NCI-H1436 treated with DMSO at 0.1 percent for 48 hours (cell line): ENCODE data around the gene ZNF614.
"Not testable (repeated sequence)": the region's sequence is repeated elsewhere in the genome, so short reads cannot be mapped to it uniquely, and the experiment has no call there.

Experiments
- DNase-seq: peaks from one replicate; lab custom pipeline; 2025; lab: John Stamatoyannopoulos, UW

The ZNF614 gene

DNA sequence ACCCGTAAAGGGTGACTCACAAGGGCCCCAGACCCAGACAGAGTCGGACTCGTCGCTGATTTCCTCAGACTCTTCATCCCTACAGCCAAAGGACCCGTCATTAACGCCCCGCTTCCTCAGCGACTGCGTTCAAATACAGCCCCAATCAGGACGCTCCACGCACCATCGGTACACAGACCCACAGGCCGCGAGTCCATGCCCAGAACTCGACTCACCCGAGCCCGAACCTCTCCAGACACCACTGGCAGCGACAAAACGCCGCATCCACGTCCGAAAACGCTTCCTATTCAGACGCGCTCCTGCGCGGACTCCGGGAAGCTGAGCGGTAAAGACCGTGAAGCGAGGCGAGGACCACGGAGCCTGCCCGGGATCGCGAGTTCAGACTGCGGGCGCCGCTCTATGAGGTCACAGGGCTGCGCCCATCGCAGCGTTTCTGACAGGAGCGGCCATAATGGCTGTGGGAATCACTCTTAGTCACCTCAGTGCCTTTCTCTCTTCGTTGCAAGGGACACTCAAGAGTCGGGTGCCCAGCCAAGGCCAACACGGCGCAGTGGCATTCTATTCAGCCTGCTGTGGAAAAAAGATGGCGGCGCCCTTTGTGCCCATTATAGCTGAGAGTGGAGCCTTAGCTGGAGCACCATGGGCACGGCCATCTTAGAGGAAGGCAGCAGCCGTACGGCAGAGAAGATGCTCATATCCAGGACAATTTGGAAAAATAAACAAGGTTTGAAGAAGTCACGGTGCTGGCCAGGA lies at the start of gene ZNF614:
TSS of gene ZNF614 (minus strand) at position 353 of the 753 bp plus-strand sequence. CDS start 2,634 bp downstream, outside the sequence.
- DNase-seq: peak; percentile 47

DNA sequence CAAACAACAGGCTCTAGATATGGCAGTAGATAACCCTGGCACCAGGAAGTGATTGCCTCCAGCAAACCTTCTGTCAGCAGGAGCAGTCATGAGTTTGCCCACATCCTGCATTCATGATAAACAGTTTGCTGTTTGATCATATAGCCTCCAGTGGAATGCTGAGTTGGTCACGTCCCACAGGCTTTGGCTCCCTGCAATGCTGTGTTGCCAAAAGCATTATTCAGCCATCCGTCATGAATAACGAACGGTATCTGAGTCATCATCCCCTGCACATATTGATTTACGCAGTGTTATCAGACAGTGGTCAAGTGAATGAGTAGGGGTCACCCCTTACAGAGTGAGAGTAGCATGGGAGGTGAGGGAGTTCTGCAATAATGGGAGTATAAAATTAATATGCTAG lies 42.3 kb upstream of the ZNF614 start:
- DNase-seq: no peak

DNA sequence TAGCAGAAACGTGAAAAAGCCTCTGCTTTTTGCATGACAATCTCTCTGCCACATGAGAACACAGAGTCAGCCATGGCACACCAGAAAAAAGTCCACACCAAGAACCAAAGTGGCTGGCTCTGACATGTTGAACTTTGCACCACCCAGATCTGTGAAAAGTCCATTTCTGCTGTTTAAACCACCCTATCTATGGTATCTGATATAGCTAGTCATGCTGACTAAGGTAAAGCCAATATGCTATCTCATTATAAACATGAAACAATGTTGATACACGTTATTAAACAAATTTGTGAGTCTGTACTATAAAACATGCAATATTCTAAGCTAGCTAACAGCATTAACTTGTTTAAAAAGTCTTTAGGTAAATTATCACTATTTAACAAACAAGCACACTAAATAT lies 41.5 kb upstream of the ZNF614 start:
- no peak for DNase-seq

DNA sequence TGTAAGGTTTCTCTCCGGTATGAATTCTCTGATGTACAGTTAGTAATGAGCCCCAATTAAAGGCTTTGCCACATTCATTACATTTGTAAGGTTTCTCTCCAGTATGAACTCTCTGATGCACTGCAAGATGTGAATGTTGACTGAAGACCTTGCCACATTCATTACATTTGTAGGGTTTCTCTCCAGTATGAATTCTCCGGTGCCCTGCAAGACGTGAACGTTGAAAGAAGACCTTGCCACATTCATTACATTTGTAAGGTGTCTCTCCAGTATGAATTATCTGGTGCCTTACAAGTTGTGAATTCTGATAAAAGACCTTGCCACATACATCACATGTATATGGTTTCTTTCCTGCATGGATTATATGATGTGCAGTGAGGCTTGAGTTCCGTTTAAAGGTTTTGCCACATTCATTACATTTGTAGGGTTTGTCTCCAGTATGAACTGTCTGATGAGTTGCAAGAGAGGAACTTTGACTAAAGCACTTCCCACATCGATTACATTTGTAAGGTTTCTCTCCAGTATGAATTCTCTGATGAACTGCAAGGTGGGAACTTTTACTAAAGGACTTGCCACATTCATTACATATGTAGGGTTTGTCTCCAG lies 38.2 kb upstream of the ZNF614 start:
- no peak for DNase-seq

DNA sequence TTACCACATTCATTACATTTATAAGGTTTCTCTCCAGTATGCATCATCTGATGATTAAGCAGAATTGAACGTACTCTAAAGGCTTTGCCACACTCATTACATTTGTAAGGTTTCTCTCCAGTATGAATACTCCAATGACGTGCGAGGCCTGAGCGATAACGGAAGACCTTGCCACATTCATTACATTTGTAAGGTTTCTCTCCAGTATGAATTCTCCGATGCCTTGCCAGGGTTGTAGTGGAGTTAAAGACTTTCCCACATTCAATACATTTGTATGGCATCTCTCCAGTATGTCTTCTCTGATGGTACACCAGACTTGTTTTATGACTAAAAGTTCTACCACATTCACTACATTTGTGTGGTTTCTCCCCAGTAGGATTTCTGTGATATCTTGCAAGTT lies 37.2 kb upstream of the ZNF614 start:
- no peak for DNase-seq

DNA sequence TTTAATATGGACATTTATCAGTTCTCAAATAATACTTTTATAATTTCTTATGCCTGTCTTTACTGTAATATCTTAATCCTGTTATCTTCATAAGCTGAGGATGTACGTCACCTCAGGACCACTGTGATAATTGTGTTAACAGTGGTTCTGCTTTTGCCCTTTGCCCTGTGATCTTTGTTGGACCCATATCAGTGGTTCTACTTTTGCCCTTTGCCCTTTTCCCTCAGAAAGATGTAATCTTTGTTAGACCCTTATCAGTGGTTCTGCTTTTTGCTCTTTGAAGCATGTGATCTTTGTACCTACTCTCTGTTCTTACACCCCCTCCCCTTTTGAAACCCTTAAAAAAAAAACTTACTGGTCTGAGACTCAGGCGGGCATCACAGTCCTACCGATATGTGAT lies 28.3 kb upstream of the ZNF614 start:
- not testable (repeated sequence) for DNase-seq

DNA sequence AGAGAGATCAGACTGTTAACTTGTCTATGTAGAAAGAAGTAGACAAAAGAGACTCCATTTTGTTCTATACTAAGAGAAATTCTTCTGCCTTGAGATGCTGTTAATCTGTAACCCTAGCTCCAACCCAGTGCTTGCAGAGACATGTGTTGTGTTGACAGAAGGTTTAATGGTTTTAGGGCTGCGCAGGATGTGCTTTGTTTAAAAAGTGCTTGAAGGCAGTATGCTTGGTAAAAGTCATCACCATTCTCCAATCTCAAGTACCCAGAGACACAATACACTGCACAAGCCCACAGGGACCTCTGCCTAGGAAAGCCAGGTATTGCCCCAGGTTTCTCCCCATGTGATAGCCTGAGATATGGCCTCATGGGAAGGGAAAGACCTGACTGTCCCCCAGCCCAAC lies 23.6 kb upstream of the ZNF614 start:
- DNase-seq: peak; percentile 78

DNA sequence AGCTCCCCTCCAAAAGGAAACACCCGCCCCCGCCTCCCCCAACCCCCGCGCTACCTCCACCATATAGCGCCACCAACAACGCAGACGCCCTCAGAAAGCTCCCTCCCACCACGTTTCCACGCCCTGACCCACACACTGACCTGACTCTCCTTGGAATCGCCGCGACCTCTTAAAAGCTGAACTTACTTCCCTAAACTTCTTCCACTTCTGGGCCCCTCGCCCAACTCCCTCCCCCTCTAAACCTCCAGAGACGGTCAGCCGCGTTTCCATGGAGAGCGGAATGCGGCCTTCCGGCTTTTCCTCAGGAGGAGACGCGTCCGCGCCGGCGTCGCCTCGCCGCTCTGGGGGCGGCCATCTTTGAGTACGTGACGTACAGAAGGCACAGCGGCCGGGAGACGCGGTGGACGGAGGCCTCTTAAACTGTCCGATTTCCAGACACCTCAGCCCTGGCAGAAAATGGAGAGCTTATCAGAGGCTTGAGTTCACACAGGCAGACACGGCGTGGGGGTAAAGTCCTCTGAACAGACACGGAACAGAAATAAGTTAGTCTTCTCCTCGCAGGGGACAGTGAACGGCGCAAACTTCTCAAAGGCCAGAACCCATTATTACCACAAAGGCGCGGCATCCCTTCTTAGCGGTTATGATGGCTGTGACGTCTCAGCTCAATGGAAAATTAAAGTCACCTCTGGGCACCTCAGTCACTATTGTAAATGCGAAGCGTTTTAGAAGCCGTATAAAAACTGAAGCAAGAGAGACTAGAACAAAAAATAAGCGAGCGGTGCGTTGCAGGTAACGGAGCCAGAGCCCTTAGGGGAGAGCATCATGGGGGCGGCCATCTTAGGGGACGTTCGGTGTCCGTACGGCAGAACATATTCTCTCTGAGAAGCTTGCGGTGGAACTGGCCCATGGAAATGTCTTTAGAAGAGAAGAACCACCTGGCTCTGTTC lies 20.6 kb upstream of the ZNF614 start, which contains the start of gene ZNF432:
TSS of gene ZNF432 (minus strand) at position 284 of the 947 bp plus-strand sequence. CDS start 1,970 bp downstream, outside the sequence.
- DNase-seq: peak; percentile 65

DNA sequence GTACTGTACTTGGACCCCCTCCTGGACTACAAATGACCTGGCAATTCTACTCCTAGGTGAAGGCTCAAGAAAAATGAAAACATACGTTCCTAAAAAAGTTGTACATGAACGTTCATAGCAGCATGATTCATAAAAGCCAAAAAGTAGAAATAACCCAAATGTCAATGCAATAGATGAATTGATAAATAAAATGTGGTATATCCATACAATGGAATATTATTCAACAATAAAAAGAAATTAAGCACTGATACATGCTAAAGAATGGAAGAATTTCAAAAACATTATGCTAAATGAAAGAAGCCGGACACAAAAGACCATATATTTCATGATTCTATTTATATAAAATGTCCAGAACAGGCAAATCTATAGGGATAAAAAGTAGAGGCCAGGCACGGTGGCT lies 11.0 kb upstream of the ZNF614 start:
- no peak for DNase-seq

DNA sequence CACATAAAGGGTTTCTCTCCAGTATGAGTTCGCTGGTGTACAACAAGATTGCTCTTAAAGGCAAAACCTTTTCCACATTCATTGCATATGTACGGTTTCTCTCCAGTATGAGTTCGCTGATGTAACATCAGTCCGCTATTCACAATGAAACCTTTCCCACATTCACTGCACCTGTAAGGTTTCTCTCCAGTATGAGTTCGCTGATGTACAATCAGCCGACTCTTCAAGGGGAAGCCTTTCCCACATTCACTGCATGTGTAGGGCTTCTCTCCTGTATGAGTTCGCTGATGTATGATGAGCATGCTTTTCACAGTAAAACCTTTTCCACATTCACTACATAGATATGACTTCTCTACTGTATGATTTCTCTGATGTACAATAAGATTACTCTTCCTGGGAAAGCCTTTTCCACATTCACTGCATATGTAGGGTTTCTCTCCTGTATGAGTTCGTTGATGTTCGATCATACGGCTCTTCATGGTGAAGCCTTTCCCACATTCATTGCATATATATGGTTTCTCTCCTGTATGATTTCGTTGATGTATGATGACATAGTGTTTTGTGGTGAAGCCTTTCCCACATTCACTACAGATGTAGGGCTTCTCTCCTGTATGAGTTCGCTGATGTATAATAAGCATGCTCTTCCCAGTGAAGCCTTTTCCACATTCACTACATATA lies 6.0 kb upstream of the ZNF614 start:
- DNase-seq: no peak

DNA sequence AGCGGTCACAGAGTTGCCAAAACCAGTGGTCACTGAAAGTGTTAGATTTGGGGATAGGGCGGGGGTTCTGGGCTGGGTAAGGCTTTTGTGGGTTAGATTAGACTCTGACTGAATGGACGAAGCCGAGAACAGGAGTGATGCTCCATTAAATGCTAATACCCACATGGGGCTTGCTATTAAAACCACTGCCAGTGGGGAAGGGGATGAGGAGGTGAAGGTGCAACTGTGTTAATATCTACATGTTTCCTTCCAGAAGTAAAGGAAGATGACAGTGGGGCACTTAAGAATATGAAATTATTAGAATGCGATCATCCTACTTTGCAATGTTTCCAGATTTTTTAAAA lies 573 bp upstream of the ZNF614 start:
- DNase-seq: no peak

DNA sequence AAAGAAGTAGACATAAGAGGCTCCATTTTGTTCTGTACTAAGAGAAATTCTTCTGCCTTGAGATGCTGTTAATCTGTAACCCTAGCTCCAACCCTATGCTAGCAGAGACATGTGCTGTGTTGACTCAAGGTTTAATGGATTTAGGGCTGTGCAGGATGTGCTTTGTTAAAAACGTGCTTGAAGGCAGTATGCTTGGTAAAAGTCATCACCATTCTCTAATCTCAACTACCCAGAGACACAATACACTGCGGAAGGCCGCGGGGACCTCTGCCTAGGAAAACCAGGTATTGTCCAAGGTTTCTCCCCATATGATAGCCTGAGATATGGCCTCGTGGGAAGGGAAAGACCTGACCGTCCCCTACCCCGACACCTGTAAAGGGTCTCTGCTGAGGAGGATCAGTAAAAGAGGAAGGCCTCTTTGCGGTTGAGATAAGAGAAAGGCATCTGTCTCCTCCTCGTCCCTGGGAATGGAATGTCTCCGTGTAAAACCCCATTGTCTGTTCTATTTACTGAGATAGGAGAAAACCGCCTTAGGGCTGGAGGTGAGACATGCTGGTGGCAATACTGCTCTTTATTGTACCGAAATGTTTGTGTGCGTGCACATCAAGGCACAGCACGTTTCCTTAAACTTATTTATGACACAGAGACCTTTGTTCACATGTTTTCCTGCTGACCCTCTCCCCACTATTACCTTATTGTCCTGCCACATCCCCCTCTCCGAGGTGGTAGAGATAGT lies 1.8 kb downstream of the ZNF614 start:
- not testable (repeated sequence) for DNase-seq

DNA sequence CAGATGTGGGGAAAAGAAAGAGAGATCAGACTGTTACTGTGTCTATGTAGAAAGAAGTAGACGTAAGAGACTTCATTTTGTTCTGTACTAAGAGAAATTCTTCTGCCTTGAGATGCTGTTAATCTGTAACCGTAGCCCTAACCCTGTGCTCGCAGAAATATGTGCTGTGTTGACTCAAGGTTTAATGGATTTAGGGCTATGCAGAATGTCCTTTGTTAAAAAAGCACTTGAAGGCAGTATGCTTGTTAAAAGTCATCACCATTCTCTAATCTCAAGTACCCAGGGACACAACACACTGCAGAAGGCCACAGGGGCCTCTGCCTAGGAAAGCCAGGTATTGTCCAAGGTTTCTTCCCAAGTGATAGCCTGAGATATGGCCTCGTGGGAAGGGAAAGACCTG lies 3.7 kb downstream of the ZNF614 start:
- DNase-seq: not testable (repeated sequence)

DNA sequence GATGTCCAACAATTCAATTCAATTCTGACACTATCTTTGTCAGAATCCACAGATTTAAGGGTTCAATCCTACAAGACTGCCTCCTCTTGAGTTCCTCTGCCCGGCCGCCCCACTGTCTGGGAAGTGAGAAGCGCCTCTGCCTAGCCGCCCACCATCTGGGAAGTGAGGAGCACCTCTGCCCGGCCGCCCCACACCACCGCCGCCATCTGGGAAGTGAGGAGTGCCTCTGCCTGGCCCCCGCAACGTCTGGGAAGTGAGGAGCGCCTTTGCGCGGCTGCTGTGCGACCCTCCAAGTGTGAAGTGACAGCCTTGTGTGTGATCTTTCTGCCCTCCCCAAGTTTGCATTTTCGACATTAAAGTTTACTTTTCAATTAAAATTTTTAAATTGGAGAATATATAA lies 6.0 kb downstream of the ZNF614 start:
- DNase-seq: no peak

DNA sequence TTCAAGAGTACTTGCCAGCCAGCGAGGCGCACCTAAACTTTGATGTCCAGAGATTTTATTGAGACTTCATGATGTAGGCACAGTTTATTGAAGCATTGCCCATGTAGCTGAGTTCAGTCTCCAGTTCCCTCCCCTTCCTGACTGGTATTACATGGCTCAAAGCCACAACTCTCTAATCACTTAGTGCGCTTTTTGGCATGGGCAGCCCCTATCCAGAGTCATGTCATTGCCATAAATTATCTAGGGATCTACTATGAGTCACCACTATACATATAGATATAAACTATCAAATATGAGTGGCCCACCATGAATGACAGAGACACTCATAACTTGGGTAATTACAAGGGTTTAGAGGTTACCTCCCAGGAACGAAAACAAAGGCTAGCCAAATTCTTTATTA lies 7.7 kb downstream of the ZNF614 start:
- DNase-seq: no peak

DNA sequence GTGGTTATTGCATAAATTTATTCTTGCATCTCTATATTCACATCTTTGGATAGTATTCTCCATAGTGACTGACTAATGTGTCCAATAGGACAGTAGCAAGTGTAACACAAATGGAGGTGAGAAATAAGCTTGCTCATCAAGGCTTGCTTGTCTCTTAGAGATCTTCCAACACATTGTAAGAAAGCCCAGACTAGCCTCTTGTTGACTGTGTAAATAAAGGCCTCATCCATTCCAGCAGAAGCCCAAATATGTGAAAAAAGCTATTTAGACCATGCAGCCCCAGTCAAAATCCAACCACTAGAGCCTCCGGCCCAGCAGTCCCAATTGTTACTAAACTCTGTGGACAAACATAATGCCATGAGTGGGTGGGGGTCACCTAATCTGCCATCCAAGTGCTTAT lies 17.5 kb downstream of the ZNF614 start:
- no peak for DNase-seq

DNA sequence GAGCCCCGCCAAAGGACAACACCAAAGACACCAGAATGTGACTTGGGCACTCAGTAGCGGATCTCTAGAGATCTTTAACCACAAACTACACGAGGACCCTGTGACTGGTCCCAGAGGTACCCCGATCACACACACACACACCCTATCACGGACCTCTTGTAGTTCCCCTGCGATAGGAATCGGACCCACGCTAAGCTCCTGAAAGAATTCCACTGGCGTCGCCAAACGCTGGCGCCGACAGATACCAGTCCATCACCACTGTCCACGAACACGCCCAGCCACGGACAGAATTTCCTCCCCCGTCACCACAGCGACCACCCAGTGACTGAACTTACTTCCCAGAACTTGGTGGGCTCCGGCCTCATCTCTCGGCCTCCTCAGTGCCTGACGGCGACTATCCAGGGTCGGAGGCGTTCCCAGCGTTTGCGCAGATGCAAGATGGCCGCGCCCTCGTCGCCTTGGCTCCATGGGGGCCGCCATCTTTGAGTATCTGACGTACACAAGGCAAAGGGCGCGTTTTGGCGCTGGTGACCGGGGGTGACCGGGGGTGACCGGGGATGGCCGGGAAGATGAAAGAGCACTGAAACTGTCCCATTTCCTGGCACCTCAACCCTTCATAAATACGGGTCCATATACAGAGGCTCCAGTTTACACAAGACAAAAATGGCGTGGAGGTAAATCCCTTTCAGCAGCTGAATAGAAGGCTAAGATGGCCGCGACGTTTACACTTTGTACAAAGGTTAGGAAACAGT lies 20.2 kb downstream of the ZNF614 start, which contains the start of gene ZNF615:
TSS of gene ZNF615 (minus strand) at position 406 of the 752 bp plus-strand sequence. CDS start 4,500 bp downstream, outside the sequence.
- peak; percentile 55 for DNase-seq

DNA sequence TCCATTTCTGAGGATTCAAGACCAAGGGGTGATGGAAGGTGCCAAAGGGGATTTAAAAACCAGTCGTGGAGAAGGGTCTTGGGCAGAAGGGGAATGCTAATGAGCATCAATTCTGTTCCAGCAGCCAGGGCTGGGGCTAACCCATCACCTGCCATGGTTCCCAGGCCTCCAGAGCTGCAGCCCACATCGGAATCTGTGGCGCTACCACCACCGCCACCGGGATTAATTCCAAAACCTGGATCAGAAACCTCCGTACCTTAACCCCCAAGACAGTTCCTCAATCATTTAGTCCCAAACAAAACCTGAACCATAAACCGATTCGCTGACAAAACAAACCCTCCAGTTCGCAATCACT lies 20.8 kb downstream of the ZNF614 start:
- DNase-seq: no peak

DNA sequence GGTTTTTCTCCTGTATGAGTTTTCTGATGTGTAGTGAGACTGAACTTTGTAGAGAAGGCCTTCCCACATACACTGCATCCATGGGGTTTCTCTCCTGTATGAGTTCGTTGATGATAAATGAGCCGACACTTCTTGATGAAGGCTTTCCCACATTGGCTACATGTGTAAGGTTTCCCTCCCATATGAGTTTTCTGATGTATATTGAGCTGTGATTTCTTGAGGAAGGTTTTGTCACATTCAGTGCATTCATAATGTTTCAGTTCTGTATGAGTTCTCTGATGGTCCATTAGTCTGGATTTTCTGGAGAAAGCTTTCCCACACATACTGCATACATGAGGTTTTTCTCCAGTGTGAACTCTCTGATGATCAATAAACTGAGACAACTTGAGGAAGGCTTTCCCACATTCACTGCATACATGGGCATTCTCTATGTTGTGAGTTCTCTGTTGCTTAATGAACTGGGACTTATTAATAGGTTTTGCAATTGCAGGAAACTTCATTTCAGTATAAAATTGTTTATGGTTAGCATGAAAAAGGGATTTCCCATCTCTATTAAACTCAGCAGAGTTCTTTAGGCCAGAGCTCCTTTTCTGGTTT lies 34.0 kb downstream of the ZNF614 start:
- no peak for DNase-seq

DNA sequence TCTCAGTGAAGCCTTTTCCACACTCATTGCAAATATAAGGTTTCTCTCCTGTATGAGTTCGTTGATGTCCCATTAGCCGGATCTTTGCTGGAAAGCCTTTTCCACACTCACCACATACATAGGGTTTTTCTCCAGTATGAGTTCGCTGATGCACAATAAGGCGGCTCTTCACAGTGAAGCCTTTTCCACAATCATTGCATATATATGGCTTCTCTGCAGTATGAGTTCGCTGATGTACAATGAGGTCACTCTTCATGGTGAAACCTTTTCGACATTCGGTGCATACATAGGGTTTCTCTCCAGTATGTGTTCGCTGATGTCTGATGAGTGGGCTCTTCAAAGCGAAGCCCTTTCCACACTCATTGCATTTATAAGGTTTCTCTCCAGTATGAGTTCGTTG lies 34.8 kb downstream of the ZNF614 start:
- no peak for DNase-seq
